B cell (primary cell): ENCODE measurements around the gene OSM.

ENCODE experiments used
- CTCF ChIP-seq: fragments of 200-600 bp; IDR thresholded peaks from one replicate; pipeline ENCODE4 v1.8.0; 2022; ENCODE audit warnings: antibody characterized with exemption, mild to moderate bottlenecking
- EZH2 ChIP-seq: IDR thresholded peaks from 2 replicates; pipeline ENCODE4 v1.6.1; 2012; ENCODE audit warnings: borderline replicate concordance, low read depth, mild to moderate bottlenecking, moderate library complexity, low read length; ENCODE audit not compliant: insufficient read depth, poor library complexity, severe bottlenecking

- no peak for TF ChIP-seq CTCF
- no peak for TF ChIP-seq EZH2
These were observed 16.0 kb upstream of the OSM start for GRCh38 chr22:30282616-30283046.
